GM21825 (cell line): ENCODE data around the gene TNKS2.
"Not testable (repeated sequence)": the region's sequence is repeated elsewhere in the genome, so short reads cannot be mapped to it uniquely, and the experiment has no call there.

Experiments used
- ATAC-seq: cut with Tn5 transposase; IDR thresholded peaks from one replicate; pipeline ENCODE4 v1.9.1; 2021; ENCODE audit warnings: mild to moderate bottlenecking, moderate library complexity; ENCODE audit not compliant: unreplicated experiment

Gene TNKS2

DNA sequence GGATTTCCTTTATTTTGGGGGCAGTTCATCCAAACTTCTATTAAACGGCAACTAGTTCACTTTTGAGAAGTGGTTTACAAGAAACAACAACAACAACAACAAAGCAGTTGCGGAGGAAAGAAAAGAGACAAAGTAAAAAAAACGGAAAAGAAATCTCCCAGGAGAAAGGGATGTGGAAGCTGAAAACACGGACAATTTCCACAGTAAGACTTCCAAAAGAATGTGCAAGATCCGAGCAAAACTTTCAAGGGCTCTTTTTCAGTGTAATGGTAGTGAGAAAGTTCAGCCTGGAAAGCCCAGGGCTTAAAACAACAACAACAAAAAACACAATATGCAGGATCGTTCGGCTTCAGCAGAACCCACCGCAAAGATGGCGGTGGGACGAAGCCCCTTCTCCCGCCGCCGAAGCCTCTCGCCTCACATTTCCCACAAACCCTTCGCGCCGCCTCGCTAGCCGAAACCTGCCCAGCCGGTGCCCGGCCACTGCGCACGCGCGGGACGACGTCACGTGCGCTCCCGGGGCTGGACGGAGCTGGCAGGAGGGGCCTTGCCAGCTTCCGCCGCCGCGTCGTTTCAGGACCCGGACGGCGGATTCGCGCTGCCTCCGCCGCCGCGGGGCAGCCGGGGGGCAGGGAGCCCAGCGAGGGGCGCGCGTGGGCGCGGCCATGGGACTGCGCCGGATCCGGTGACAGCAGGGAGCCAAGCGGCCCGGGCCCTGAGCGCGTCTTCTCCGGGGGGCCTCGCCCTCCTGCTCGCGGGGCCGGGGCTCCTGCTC lies at the start of gene TNKS2:
TNKS2 (plus strand) TSS at position 553 of the 775 bp plus-strand sequence. CDS start 265 bp downstream, outside the sequence.
- peak; percentile 73 for ATAC-seq

DNA sequence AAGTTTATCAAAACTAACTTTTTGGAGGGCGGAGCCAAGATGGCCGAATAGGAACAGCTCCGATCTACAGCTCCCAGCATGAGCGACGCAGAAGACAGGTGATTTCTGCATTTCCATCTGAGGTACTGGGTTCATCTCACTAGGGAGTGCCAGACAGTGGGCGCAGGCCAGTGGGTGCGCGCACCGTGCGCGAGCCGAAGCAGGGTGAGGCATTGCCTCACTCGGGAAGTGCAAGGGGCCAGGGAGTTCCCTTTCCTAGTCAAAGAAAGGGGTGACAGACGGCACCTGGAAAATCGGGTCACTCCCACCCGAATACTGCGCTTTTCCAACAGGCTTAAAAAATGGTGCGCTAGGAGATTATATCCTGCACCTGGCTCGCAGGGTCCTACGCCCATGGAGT lies 48.6 kb upstream of the TNKS2 start:
- ATAC-seq = not testable (repeated sequence)

DNA sequence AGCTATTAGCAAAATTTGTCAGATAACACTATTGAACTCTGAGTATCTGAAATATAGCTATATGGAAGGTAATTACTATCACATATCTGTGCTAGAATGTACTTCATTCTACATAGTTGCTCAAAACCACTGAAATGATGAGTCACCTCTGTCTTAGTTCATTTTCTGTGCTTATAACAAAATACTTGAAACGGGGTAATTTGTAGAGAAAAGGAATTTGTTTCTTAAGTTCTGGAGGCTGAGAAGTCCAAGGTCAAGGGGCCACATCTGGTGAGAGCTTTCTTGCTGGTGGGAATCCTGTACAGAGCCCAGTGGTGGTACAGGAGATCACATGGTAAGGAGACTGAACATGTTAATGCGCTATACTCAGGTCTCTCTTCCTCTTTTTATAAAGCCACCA lies 41.9 kb upstream of the TNKS2 start:
- no peak for ATAC-seq

DNA sequence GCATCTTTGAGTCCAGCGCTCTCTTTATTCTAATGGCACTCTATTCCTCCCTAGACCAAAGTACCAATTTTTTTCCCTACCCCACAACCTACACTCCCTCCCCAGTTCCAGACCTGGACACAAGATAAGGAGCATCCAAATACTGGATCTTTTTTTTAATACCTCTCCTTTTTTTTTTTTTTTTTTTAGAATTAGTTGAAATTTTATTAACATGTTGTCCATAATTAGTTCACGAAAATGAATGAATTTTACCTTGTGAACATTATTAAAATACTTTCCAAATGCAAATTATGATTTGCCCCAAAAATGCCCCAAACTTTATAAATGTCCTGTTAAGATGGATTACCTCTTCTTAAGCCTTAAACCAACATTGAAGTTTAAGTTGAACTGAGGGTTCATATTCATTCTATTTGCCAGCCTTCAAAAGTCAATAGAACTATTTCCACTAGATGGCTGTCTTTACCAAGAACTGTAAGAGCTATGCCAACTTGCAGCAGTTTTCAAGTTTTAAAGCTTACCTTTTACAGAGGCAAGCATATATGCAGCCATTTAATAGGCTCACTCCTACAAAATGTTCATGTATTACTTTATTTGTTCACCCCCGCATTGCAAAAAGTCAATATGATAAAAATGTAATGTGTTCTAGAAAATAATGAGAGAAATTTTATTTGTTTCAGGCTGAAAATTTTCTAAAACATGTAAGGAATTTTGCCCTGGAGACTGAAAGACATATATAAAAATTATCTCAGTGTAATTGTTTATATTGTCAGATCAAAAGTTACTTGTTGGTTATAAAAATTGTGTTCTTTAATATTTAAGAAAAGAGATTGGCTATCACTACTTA lies 39.7 kb upstream of the TNKS2 start:
- no peak for ATAC-seq

DNA sequence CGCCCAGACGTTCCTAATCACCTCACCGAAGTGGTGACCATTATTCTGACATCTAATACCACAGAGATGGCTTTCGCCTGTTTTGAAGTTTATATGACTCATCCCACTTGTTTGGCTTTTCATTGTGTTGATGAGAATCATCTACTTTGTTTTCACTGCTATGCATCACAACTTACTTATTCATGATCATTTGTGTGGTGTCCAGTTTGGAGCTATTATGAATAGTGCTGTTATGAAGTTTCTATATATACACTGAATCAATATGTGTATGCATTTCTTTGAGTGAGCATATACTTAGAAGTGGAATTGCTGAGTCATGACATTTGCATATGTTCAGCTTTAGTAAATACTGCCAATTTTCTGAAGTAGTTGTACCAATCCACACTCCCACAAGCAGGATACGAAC lies 38.6 kb upstream of the TNKS2 start:
- ATAC-seq = no peak

DNA sequence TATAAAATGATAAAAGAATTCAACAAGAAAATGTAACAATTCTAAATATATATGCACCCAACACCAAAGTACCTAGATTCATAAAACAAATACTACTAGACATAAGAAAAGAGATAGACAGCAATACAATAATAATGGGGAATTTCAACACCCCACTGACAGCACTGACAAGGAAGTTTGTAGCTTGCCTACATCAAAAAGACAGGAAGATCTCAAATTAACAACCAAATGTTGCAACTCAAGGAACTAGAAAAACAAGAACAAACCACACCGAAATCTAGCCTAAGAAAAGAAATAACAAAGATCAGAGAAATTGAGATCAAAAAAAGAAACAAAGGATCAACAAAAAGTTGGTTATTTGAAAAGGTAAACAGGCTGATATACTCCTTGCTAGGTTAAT lies 36.5 kb upstream of the TNKS2 start:
- no peak for ATAC-seq

DNA sequence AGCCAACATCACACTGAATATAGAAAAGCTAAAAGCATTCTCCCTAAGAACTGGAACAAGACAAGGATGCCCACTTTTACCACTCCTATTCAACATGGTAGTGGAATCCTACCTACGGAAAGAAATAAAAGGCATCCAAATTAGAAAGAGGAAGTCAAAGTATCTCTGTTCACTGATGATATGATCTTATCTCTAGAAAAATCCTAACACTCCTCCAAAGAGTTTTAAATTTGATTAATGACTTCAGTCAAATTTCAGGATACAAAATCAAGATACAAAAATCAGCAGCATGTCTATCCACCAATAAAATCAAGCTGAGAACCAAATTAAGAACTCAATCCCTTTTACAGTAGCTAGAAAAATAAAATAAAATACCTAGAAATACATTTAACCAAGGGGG lies 35.3 kb upstream of the TNKS2 start:
- ATAC-seq = no peak

DNA sequence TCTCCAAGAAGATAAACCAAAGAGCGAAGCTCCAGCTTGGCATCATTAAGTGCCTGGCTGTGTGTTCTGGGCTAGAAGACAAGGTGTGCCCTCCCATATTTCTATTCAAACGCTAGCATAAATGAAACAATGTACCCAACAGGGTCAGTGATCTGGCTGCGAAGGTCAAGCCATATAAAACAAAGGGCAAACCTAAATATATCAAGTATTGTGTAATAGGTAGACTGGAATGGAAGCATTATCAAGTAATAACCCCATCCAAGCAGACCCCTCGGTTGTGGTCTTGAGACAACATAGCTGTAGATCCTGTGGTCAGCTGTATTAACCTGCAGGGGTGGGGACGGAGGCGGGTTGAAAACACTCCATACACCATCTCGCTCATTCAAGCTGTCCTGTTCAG lies 31.6 kb upstream of the TNKS2 start:
- no peak for ATAC-seq

DNA sequence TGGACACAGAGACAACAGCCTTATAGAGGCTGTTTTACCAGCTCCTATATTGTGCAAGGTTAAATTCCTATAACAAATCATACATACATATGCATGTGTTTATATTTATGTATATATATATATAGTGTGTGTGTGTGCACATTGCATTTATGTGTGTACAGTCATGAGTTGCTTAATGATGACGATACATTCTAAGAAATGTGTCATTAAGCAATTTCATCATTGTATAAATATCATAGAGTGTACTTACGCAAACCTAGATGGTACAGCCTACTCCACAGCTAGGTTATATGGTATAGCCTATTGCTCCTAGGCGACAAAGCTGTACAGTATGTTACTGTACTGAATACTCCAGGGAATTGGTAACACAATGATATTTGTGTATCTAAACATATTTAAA lies 30.1 kb upstream of the TNKS2 start:
- no peak for ATAC-seq

DNA sequence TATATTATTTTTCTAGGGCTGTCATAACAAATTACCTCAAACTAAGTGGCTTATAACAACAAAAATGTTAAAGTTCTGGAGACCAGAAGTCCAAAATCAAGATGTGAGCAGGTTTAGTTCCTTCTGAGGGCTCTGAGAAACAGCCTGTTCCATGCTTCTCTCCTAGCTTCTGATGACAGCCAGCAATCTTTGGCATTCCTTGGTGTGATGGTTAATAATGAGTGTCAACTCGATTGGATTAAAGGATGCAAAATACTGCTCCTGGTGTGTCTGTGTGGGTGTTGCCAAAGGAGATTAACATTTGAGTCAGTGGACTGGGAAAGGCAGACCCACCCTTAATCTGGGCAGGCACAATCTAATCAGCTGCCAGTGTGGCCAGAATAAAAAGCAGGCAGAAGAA lies 26.3 kb upstream of the TNKS2 start:
- ATAC-seq = no peak

DNA sequence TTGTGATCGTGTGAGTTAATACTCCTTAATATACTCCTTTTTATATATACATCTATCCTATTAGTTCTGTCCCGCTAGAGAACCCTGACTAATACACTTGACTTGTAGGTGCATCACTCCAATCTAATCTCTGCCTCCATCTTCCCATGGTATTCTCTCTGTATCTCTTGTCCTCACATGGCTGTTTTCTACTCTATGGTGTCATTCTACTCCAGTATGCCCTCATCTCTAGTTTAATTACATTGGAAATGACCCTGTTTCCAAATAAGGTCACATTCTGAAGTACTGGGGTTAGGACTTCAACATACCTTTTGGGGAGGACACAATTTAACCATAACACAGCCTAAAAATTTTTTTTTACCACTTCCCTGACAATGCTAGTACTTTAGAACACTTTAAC lies 25.8 kb upstream of the TNKS2 start:
- ATAC-seq = no peak

DNA sequence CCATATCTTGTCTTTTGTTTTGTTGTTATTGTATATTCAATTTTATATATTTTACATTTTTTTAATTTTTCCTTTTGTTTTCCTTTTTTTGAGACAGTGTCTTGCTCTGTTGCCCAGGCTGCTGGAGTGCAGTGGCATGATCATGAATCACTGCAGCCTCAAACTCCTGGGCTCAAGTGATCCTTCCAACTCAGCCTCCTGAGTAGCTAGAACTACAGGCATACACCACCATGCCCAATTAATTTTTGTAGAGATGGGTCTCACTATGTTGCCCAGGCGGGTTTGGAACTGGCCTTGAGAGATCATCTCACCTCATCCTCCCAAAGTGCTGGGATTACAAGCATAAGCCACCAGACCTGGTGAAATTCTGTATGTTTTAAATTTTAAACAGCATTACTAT lies 25.4 kb upstream of the TNKS2 start:
- ATAC-seq = no peak

DNA sequence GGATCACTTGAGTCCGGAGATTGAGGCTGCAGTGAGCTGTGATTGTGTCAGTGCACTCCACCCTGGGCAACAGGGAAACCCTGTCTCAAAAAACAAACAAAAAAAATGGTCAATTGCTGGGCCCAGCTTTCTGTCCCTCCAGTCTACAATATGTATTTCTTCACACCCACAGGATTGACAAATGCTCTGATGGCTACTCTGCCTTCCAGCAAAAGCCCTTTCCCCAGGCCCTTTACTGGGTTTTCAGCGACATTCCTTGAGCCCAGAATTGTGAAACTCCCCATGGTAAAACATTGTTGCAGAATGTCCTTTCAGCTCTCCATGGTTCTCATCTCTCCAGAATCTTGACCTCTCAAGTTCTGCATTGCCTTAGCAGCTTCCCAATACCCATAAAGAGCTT lies 23.7 kb upstream of the TNKS2 start:
- ATAC-seq = no peak

DNA sequence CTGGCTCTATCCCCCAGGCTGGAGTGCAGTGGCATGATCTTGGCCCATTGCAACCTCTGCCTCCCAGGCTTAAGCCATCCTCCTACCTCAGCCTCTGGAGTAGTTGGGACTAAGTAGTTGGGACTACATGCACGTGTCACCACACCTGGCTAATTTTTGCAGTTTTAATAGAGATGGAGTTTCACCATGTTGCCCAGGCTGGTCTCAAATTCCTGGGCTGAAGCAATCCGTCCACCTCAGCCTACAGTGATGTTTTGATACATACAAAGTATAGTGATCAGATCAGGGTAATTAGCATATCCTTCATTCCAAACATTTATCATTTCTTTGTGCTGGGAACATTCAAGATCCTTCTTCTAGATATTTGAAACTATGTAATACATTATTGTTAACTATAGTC lies 22.5 kb upstream of the TNKS2 start:
- ATAC-seq = no peak

DNA sequence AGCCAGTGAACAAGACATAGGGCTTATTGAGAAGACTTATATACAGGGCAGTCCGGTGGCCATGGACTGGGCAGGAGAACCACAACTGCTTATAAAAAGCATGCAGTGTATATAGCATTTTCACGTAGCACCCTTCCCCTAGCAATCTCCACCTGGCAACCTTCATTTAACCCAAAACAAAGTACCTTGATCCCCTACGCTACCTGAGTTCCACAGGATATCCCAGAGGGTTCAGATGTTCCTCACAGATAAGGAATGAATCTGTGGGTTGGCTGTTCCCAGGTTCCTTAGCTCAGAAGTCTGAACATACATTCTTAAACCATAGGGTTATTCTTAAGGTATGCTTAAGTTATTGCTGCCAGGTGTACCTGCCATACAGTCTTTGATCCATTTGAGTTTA lies 22.0 kb upstream of the TNKS2 start:
- ATAC-seq = no peak

DNA sequence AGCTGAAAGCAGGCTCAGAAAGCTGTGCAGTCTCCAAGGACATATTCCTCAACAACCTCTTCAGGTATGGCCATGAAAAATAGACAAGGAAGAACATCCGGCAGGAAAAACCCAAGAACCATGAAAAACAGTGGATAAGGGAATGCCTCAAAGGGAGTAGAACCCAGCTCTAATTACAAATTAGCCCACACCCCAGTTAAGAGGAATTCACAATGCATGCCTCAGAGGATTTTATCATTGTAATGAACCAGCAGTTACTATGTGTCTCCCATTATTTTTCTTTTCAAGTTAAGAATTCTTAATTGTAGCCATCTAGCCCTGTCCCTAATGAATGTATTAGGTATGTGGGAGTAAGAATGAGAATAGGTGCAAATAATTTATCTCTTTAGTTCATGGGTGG lies 19.7 kb upstream of the TNKS2 start:
- ATAC-seq = no peak

DNA sequence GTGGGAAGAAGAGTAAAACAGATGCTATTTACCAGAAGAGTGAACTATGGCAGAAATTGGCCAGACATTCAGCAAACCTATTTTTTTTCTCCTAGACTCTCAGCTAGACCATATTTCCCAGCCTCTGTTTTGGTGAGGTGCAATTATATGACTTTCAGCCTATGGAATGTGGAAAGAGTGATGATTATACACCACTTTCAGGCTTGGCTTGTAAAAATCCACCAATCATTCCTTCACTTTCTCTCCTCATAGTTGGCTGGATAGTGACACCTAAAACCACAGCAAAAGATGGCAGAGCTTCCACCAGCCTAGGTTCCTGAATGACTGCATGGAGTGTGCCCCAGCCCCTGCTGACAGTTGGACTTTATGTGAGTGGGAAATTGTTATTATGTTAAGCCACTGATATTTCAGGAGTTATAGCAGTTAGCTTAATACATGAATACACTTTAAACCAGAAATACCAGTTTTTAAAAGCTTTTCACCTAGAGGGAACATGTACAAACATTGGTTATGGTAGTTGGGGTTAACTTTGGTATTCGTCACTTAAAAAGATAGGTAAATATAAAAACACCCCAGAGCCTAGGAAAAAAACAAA lies 19.1 kb upstream of the TNKS2 start:
- no peak for ATAC-seq

DNA sequence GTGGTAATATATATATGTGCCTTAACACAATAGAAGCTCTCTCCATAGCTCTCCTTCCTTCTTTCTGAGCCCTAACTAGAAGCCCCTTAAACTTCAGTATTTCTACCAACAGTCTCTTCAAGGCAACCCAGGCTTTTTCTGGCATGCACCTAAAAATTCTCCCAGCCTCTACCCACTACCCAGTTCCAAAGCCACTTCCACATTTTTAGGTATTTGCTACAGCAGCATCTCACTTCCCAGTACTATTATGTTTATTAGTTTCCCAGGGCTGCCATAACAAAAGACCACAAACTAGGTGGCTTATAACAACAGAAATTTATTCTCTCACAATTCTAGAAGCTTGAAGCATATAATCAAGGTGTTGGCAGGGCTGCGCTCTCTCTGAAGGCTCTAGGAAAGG lies 15.7 kb upstream of the TNKS2 start:
- ATAC-seq = no peak

DNA sequence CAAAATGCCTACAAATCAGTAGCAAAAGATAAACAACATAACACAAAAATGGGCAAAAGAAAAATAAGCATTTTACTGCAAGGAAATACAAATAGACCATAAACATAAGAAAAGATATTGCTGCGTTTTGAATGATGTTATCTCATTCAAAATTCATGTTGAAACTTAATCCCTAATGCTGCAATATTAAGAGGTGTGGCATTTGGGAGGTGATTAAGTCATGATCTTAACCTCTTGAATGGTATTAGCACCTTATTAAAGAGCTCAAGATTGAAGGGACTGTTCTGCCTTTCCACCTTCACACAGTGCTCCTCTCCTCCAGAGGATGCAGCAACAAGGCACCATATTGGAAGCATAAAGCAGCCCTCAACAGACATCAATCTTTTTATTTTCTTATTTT lies 12.4 kb upstream of the TNKS2 start:
- no peak for ATAC-seq

DNA sequence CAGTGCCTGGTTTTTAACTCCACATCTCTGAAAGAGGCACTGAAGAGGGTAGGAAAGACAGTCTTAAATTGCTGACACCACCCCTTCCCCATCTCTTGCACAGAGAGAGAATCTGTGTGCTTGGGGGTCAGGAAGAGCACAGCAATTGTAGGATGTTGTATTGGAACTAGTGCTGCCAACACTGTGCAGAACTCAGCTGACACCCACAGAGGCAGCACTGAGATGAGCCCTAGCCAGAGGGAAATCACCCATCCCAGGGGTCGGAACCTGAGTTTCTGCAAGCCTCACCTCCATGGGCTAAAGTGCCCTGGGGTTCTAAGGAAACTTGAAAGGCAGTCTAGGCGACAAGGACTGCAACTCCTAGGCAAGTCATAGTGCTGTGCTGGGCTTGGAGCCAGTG lies 11.0 kb upstream of the TNKS2 start:
- ATAC-seq = no peak

DNA sequence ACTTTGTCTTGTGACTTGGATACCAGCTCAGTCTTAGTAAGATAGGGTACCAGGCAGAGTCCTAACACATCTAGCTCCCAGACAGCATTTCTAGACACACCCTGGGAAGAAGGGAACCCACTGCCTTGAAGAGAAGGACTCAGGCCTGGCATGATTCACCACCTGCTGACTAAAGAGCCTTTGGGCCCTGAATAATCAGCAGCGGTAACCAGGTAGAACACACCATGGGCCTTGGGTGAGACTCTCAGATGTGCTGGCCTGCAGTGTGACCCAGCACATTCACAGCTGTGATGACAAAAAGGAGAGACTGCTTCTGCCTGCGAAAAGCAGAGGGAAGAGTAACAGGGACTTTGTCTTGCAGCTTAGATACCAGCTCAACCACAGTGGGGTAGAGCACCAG lies 10.4 kb upstream of the TNKS2 start:
- ATAC-seq = no peak

DNA sequence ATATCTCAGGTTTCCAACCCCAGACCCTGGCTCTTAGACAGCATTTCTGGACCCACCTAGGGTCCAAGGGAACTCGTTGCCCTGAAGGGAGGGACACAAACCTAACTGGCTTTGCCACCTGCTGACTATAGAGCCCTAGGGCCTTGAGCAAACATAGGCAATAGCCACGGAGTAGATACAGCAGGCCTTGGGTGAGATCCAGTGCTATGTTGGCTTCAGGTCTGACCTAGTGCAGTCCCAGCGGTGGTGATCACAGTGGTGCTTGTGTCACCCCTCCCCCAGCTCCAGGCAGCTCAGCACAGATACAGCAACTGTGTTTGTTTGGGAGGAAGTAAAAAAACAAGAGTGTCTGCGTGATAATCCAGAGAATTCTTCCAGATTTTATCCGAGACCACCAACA lies 9.7 kb upstream of the TNKS2 start:
- no peak for ATAC-seq
